HAP-1 (cell line): ENCODE results near the gene CMC2.

Source experiments
- DNase-seq, 2 experiments: peaks; one replicate each; pipeline ENCODE4 v3.0.0-alpha.2; 2016 to 2020; ENCODE audit warnings: low spot score in 2 of 2
- H3K27me3 ChIP-seq: fragments of 250-450 bp; sonication (Bioruptor Pico); 2 replicates; pipeline ENCODE4 v1.5.1; 2020; ENCODE audit warnings: low read depth, mild to moderate bottlenecking, moderate library complexity
- H3K36me3 ChIP-seq: fragments of 250-450 bp; sonication (Bioruptor Pico); replicated peaks from 2 replicates; pipeline ENCODE4 v1.5.1; 2020; ENCODE audit warnings: mild to moderate bottlenecking
- H3K4me1 ChIP-seq: fragments of 250-450 bp; sonication (Bioruptor Pico); 2 replicates; pipeline ENCODE4 v1.5.1; 2020; ENCODE audit warnings: mild to moderate bottlenecking
- H3K4me3 ChIP-seq: fragments of 250-450 bp; sonication (Bioruptor Pico); 2 replicates; pipeline ENCODE4 v1.5.1; 2020; ENCODE audit warnings: mild to moderate bottlenecking, moderate library complexity
- H3K9me3 ChIP-seq: fragments of 250-450 bp; sonication (Bioruptor Pico); 2 replicates; pipeline ENCODE4 v1.5.1; 2020; ENCODE audit warnings: mild to moderate bottlenecking, moderate library complexity
- in situ Hi-C: fragments of 300-500 bp; cut with MboI; formaldehyde crosslinking; loops from 3 replicates; pipeline ENCODE4 v1.14.3; 2020; ENCODE audit warnings: low sequenced_read_pairs, inconsistent platforms, mixed read lengths

Gene CMC2

DNA sequence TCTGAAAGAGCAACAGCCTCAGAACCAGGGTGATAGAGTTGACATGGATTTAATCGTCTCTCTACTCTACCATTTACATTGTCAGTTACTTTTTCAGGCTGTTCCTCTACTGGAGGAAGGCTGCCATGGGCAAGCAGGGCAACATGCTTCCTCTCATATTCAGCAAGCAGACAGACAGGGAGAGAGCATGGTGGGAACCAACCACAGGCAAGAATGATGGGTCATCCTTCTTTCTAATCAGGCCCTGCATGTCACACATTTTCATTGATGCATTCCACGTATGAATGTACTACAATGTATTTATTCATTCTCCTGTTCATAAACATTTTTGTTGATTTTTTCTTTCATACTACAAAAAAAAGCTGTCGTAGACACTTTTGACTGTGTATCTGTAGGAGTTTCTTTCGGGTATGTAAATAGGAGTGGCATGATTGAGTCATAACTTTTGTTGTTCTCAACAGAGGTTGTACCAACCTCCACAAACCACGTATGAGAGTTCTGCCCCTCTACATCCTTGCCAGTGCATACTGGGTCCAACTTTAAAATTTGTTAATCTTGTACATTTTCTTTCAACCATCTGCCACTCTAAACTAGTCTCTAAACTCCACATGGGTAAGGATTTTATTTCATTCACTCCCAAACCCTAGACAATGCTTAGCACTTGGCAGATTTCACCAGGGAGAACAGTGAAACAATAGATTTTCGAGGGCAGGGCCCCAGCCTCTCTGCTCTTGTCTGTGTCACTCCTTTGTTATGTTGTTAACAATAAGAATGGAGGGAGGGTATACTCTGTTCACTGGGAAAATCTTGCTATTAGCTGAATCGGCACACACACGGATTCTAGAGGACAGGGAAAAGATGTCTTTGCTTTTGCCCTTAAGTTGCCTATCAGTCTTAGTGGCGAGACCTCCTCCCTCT, 58.7 kb downstream of the CMC2 start:
- H3K27me3 ChIP-seq, result no peaks in the 10 kb centered on the region
- in situ Hi-C loops, result no loop called here
- peak; percentile 14 to 27 for DNase-seq
- H3K9me3 ChIP-seq, result no peaks in the 10 kb centered on the region
- no peaks in the 10 kb centered on the region for H3K36me3 ChIP-seq
- 0 out of 2 replicates have a peak, but pooled peaks cover 4% of the 10 kb centered on the region for H3K4me1 ChIP-seq
- H3K4me3 ChIP-seq, result no peak overlapping the region

DNA sequence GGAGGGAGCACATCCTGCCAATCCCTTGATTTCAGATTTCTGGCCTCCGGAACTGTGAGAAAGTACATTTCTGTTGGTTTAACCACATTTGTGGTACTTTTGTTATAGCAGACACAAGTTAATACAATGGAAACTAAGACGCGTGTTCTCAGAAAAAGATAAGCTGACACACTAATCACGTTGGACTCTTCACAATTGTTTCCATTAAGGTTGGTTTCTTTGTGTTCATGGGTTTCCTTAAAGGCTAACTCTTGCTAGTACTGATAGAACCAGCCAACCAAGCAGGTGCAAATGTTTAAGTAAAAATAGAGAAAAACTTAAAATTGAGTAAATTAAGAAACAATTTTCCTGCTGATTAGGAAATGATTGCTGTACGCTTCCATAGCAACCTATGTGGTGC, 59.4 kb downstream of the CMC2 start:
- in situ Hi-C loops, result no loop called here
- DNase-seq, result no peak
- H3K9me3 ChIP-seq, result no peaks in the 10 kb centered on the region
- 0 out of 2 replicates have a peak, but pooled peaks cover 4% of the 10 kb centered on the region for H3K4me1 ChIP-seq
- no peaks in the 10 kb centered on the region for H3K36me3 ChIP-seq
- no peaks in the 10 kb centered on the region for H3K27me3 ChIP-seq
- H3K4me3 ChIP-seq, result no peak overlapping the region

DNA sequence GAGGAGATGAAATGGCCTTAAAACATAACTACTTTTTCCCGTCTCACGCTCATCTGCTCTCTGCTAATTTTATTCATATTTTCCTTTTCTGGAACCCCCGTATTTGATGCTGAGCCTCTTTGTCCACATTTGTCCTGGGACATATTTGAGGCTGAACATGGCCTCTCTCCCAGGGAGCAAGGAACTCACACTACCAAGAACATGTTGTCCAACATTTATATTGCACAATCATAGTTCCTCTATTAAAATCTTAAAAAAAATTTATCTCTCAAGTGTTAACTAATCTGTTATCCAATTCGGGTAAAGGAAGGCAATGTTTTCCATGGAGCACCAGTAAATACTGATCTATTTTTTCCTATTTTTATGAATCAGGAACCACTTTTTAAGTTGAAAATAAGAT, 60.2 kb downstream of the CMC2 start:
- H3K36me3 ChIP-seq, result no peaks in the 10 kb centered on the region
- no peak for DNase-seq
- in situ Hi-C loops, result no loop called here
- H3K27me3 ChIP-seq, result no peaks in the 10 kb centered on the region
- 0 out of 2 replicates have a peak, but pooled peaks cover 4% of the 10 kb centered on the region for H3K4me1 ChIP-seq
- H3K9me3 ChIP-seq, result no peaks in the 10 kb centered on the region
- H3K4me3 ChIP-seq, result no peak overlapping the region

DNA sequence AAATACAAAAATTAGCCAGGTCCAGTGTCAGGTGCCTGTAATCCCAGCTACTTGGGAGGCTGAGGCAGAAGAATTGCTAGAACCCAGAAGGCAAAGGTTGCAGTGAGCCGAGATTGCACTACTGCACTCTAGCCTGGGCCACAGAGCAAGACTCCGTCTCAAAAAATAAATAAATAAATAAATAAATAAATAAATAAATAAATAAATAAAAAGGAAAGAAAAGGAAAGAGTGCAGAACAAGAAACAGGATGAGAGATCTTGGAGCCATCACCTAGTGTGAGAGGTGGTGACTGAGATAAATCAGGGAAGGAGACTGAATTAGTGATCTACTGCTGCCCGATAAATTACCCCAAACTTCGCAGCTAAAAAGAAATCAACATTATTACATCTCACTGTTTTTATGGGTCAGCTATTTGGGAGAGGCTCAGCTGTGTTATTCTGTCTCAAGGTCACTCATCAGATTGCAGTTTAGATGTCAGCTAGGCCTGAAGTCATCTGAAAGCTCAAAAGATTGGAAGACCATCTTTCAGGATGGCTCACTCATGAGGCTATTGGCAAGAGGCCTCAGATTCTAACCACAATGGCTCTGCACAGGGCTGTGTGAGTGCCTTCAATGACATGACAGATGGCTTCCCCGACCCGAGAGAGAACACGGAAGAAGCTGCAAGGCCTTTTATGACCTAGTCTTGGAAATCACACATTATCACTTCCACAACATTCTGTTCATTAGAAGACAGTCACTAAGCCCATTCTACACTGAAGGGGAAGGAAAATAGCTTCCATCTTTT, 66.4 kb downstream of the CMC2 start:
- Histone ChIP-seq H3K36me3 (no peaks in the 10 kb centered on the region), H3K4me1 (no peaks in the 10 kb centered on the region), H3K27me3 (no peaks in the 10 kb centered on the region), H3K4me3 (no peak overlapping the region), H3K9me3 (no peaks in the 10 kb centered on the region)
- in situ Hi-C loops, result no loop called here
- no peak for DNase-seq

DNA sequence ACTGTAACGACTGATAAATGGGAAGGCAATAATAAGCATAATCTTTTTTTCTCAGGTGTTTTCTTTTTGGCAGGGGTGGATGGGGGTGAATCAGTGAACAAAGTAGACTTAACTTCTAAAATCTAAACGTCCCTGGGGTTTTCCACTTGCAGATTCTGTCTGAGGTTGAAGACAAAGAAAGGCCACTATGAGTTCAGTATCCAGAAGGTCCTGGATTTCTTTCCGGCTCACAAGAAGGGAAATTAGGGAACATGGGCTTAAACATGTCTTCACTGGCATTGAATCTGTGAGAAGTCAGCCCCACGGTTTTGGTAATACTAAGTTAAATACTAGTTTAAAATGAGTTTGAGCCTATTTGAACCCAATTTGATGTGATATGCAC, 67.8 kb downstream of the CMC2 start:
- in situ Hi-C loops, result no loop called here
- H3K27me3 ChIP-seq, result no peaks in the 10 kb centered on the region
- no peak for DNase-seq
- H3K9me3 ChIP-seq, result no peaks in the 10 kb centered on the region
- H3K4me3 ChIP-seq, result no peak overlapping the region
- no peaks in the 10 kb centered on the region for H3K4me1 ChIP-seq
- no peaks in the 10 kb centered on the region for H3K36me3 ChIP-seq

DNA sequence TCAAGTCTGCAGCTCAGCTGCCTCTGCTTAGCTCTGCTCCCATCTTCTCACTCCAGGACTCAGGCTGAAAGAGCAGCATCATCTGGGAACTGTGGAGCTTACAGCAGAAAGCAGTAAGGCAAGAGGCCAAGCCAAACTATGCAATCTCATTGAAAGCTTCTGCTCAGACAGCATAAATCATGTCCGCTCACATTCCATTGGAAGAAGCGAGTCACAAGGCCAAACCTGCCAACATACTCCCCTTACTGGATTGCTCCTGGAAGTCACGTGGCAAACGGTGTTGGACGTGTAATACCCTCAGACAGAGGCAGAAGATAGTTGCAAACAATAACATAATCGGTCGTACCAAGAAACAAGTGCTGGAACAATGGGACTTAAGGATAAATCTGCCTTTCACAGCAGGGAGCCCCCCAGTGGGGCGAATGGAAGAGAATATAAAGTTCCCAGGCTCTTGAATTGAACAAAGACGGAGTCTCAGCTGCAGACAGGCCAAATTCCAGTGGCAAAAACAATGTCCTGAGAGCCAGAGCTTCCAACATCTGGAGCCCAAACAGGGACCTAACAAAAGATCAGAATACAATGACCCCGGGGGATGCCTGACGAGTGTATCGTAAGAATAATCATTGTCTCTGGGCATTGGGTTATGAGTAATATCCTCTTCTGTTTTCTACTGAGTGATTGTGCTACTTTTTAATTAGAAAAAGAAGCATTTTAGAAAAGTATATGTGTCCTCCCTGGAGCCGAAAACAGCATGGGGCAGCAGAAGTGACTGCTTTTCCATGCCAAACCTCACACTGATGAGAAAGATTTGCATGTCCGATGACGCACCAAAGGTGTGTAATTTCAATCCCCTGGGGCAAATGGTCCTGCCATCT, 68.4 kb downstream of the CMC2 start:
- Histone ChIP-seq H3K27me3 (no peaks in the 10 kb centered on the region), H3K36me3 (no peaks in the 10 kb centered on the region), H3K4me3 (no peak overlapping the region), H3K9me3 (no peaks in the 10 kb centered on the region), H3K4me1 (no peaks in the 10 kb centered on the region)
- DNase-seq, result peak; percentile 51 to 60
- in situ Hi-C loops, result no loop called here

DNA sequence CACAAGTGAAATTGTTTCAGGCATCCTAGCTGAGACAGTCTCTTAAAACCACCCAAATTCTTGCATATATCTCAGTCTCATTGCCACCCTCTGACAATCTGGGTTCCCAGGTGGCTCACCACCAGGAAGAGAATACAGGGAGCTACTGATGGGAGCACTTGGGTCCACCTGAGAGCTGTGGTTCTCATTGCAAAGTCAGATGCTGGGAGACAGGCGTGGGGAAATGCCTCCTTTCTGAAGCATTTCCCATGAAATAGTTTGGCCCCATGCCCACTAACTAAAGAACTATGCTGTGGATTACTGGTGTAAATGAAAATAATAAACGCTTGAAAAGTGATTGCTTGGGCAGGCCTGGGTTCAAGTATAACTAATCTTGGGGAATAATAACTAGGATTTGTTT, 70.3 kb downstream of the CMC2 start:
- no peaks in the 10 kb centered on the region for H3K27me3 ChIP-seq
- H3K9me3 ChIP-seq, result no peaks in the 10 kb centered on the region
- no peaks in the 10 kb centered on the region for H3K4me1 ChIP-seq
- no peaks in the 10 kb centered on the region for H3K36me3 ChIP-seq
- H3K4me3 ChIP-seq, result no peak overlapping the region
- no peak for DNase-seq
- in situ Hi-C loops, result no loop called here

DNA sequence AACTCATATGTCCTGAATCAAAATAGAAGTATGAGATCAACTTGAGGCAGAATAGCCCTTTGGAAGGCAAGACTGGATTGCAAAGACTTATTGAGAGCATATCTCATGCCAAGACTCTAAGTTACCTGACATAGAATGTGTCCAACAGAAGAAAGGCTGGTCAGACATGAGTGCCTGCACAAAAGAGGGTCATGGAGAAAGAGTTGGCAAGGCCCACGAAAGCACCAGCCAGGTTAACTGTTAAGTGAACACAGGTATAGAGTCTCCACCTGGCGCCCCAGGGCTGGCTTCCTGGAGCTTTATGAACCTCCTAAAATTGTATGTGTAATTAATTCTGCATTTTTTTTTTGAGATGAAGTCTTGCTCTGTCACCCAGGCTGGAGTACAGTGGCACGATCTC, 71.0 kb downstream of the CMC2 start:
- Histone ChIP-seq H3K27me3 (no peaks in the 10 kb centered on the region), H3K9me3 (no peaks in the 10 kb centered on the region)
- in situ Hi-C loops, result no loop called here

DNA sequence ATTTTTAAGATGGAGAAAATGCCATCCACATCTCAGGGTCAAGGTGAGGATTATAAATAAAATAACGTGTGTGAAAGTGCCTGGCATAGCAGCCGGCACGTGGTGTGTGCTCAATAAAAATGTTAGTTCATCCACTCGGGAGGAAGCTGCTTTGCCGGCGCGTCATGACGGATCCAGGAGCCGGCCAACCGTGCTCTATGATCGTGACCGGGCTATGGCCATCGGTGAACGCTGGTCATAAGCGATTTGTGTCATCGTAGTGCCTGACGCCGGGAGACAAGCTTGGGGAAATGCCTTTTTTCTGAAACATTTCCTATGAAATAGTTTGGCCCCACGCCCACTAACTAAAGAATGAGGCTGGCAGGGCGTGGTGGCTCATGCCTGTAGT, 74.0 kb downstream of the CMC2 start:
- Histone ChIP-seq H3K4me1 (no peaks in the 10 kb centered on the region), H3K9me3 (no peaks in the 10 kb centered on the region), H3K27me3 (no peaks in the 10 kb centered on the region), H3K4me3 (no peak overlapping the region), H3K36me3 (no peaks in the 10 kb centered on the region)
- in situ Hi-C loops, result no loop called here
- no peak for DNase-seq

More for the DNA sequence above, 71.0 kb downstream of the CMC2 start:
- H3K36me3 ChIP-seq, result no peaks in the 10 kb centered on the region
- H3K4me3 ChIP-seq, result no peak overlapping the region
- DNase-seq, result no peak
- no peaks in the 10 kb centered on the region for H3K4me1 ChIP-seq

DNA sequence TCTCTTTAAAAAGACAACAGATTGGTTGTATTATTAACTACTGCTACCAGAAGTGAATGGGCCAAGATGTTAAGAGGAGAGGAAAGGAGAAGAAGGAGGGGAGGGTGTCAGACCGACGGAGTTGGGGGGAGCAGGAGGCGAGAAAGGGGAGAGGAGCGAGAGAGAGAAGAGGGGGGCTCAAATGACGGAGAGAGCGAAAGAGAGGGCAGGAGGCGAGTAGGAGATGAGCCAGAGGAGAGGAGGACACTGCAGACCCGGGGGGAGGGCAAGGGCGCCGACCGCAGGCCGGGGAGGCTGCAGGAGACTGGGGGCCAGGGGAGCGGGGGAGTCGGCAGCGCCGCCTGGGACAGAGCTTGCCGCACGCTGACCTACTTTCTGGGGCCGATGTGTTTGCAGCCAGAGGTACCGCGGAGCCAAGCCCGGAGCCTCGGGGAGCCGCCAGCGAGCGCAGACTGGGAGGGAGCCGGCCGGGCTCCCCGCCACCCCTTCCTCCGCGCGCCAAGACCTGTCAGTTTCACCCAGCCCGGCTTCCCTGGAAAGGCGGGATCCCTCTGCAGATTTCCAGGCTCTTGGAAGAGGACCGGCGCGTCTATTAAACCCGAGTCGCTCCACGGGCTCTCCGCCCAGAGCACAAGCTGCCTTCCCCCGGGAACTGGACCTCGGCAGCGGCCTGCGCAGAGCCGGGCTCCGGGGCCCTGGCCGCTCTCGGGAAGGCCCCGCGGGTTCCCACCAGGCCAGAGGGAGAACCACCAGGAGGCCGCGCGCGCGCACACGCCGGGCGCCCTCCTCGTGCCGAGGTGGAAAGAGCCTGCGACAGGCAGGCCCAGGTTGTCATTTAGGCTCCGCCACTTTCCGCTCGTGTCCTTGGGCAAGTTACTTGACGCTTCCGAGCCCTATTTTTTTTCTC, 74.6 kb downstream of the CMC2 start:
- Histone ChIP-seq H3K9me3 (no peaks in the 10 kb centered on the region), H3K27me3 (no peaks in the 10 kb centered on the region), H3K4me1 (no peaks in the 10 kb centered on the region), H3K36me3 (no peaks in the 10 kb centered on the region), H3K4me3 (no peak overlapping the region)
- in situ Hi-C loops, result no loop called here
- DNase-seq, result no peak

DNA sequence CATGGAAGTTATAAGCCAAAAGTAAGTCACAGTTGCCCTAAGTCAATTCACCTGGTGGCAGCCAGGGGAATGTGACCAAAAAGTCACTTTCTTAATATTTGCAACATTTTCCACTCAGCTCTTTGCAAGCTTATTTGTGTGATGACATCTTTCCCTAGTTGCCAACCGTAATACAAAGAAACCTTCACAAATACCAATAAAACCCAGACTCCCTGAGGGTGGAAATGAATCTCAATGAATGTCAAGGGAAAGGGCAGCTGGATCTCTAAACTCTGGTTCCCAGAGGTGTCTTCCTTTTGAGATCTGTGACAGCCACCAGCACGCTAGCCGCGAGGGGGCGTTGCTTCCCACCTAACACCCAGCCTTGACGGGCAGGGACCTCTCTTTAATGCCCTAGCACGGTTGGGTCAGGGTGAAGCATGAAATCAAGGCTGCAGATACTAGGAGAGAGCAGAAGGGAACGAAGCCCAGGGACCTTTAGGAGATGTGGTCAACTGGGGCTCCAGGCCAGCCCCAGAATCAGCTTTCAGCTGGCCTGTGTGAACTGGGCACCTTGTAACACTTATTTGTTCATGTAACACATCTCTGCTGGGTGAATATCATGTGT, 82.2 kb downstream of the CMC2 start:
- in situ Hi-C loops, result loop anchor here (25.0 kb wide), 1 partner anchor 112 kb away; the partner anchor contains the start of gene CDYL2
- H3K9me3 ChIP-seq, result no peaks in the 10 kb centered on the region
- no peaks in the 10 kb centered on the region for H3K27me3 ChIP-seq
- no peak overlapping the region for H3K4me3 ChIP-seq
- peak; percentile 51 to 81 for DNase-seq
- H3K4me1 ChIP-seq, result peaks cover 5% of the 10 kb centered on the region; the same call in 1 of the 2 replicates
- no peaks in the 10 kb centered on the region for H3K36me3 ChIP-seq

DNA sequence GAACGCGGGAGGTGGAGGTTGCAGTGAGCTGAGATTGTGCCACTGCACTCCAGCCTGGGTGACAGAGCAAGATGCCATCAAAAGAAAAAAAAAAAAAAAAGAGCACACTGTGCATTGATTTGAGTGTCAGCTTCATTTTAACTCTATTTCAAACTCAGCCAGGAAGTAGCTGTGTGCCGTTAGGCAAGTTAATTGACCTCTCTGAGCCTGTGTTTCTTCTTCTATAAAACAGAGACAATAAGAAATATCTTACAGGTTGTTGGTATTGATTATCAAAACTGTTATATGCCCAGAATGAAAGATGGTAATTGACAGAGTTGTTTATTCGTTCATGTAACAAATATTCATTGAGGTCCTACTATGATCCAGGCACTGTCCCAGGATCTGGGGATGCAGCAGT, 83.3 kb downstream of the CMC2 start:
- in situ Hi-C loops, result loop anchor here (25.0 kb wide), 1 partner anchor 111 kb away; the partner anchor contains the start of gene CDYL2
- no peaks in the 10 kb centered on the region for H3K36me3 ChIP-seq
- peaks cover 5% of the 10 kb centered on the region; the same call in 1 of the 2 replicates for H3K4me1 ChIP-seq
- DNase-seq, result no peak
- H3K9me3 ChIP-seq, result no peaks in the 10 kb centered on the region
- H3K4me3 ChIP-seq, result no peak overlapping the region
- no peaks in the 10 kb centered on the region for H3K27me3 ChIP-seq
